Embryonic facial prominence (tissue), 1 donor: ENCODE results near the gene SDK1.

ENCODE experiments used
- DNase-seq: peaks from one replicate; pipeline ENCODE4 v3.0.0-alpha.2; 2016; ENCODE audit errors: extremely low spot score

The SDK1 gene

GRCh38 chr7:3463696-3464095 is 162.6 kb downstream of the SDK1 start:
- DNase-seq, result no peak

GRCh38 chr7:3464900-3465622 is 164.0 kb downstream of the SDK1 start:
- DNase-seq, result no peak

GRCh38 chr7:3466261-3466660 is 165.2 kb downstream of the SDK1 start:
- no peak for DNase-seq

- DNase-seq, result no peak
These were observed 168.6 kb downstream of the SDK1 start for GRCh38 chr7:3469641-3470040.

- no peak for DNase-seq
These were observed 179.1 kb downstream of the SDK1 start for GRCh38 chr7:3480197-3480596.

- DNase-seq, result no peak
These were observed 180.4 kb downstream of the SDK1 start for GRCh38 chr7:3481435-3481834.

GRCh38 chr7:3482147-3482921 is 181.3 kb downstream of the SDK1 start:
- DNase-seq, result no peak

GRCh38 chr7:3486841-3487240 is 185.8 kb downstream of the SDK1 start:
- no peak for DNase-seq

GRCh38 chr7:3488829-3489228 is 187.8 kb downstream of the SDK1 start:
- no peak for DNase-seq

GRCh38 chr7:3493499-3493898 is 192.4 kb downstream of the SDK1 start:
- DNase-seq, result no peak

GRCh38 chr7:3494947-3495346 is 193.9 kb downstream of the SDK1 start:
- no peak for DNase-seq

GRCh38 chr7:3495530-3495929 is 194.5 kb downstream of the SDK1 start:
- no peak for DNase-seq

GRCh38 chr7:3495954-3496353 is 194.9 kb downstream of the SDK1 start:
- DNase-seq, result no peak

- no peak for DNase-seq
These were observed 196.7 kb downstream of the SDK1 start for GRCh38 chr7:3497796-3498195.

- DNase-seq, result no peak
These were observed 200.6 kb downstream of the SDK1 start for GRCh38 chr7:3501671-3502070.

GRCh38 chr7:3504384-3504783 is 203.3 kb downstream of the SDK1 start:
- DNase-seq, result no peak

- DNase-seq, result no peak
These were observed 209.3 kb downstream of the SDK1 start for GRCh38 chr7:3510101-3511020.

- DNase-seq, result no peak
These were observed 216.3 kb downstream of the SDK1 start for GRCh38 chr7:3517344-3517743.

- no peak for DNase-seq
These were observed 217.5 kb downstream of the SDK1 start for GRCh38 chr7:3518546-3518945.

- DNase-seq, result no peak
These were observed 219.2 kb downstream of the SDK1 start for GRCh38 chr7:3520206-3520605.

- DNase-seq, result no peak
These were observed 226.6 kb downstream of the SDK1 start for GRCh38 chr7:3527496-3528124.

- no peak for DNase-seq
These were observed 232.0 kb downstream of the SDK1 start for GRCh38 chr7:3533040-3533439.
